SH-SY5Y (cell line): Measurements from ENCODE around the gene GTF2IRD1.

Source experiments
- GATA2 ChIP-seq: IDR thresholded peaks from 2 replicates; pipeline ENCODE4 v1.6.1; 2011; ENCODE audit warnings: mild to moderate bottlenecking, low read depth, low read length
- GATA3 ChIP-seq: IDR thresholded peaks from 2 replicates; pipeline ENCODE4 v1.6.1; 2011; ENCODE audit warnings: low read depth, mild to moderate bottlenecking, low read length, moderate library complexity

DNA sequence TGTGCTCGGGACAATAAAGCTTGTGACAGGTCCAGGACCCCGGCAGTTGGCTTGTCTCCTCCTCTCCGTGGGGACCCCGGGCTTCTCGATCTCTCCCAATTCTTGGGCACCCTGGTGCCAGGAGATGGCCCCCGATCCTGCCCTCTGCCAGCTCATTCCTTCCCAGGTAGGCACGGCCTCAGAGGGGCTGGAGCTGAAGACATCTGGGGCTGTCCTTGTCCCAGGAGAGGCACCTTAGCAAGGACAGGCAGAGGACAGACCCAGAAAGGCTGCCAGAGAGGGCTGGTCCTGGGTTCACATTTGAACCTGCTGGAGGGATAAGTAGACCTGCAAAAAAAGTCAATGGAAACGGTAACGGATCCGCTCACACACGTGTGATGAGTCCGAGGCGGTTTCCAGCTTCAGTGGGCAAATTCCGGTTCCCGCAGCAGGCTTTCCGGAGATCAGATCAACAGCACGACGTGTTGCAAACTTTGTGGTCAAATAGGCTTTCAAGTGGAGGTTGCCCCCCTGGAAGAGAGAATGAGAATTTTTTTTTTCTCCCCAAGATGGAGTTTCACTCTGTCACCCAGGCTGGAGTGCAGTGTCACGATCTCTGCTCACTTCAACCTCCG, 47.7 kb upstream of the GTF2IRD1 start:
- TF ChIP-seq GATA2 (no peak), GATA3 (no peak)
